ENCODE data around the gene ATG7. TPM values are rescaled to one million over a fixed set of nuclear protein-coding genes. Genes with fewer than 3 reads are reported as not detected.

ATG7 gene
- polyA plus RNA-seq, 2 donors = 5.8 to 13.1 TPM

DNA sequence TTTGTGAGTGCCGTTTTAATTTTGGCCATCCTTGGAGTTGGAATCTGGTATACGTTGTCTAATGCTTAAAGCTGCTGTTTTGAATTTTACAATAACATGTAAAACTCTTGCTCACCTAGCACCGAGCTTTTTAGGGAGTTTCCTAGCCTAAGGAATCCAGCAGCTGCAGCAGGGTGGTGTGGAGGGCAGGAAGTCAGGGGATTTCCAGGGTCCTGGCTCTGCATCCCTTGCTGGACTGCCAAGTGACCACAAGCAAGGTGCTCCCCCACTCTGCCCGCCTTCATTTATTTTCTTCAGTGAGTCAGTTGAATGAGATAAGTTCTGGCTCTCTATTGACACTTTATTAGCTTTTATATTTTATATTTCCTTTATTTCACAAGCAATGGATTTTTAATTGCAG, 113.7 kb downstream of the ATG7 start:
- no peaks in the 10 kb centered on the region for H3K27me3 ChIP-seq (ENCODE audit: control insufficient read depth in 1 of 2, insufficient read depth in 2 of 2, low read length in 2 of 2)
- no peak overlapping the region for H3K4me3 ChIP-seq (ENCODE audit: low read depth in 1 of 2, low read length in 2 of 2)

GRCh38 chr3:11386465-11387113, 114.4 kb downstream of the ATG7 start:
- no peaks in the 10 kb centered on the region for H3K36me3 ChIP-seq (ENCODE audit: control insufficient read depth in 2 of 2, insufficient read depth in 2 of 2, low read length in 1 of 2)
- no peaks in the 10 kb centered on the region for H3K27me3 ChIP-seq (ENCODE audit: control insufficient read depth in 1 of 2, insufficient read depth in 2 of 2, low read length in 2 of 2)
- H3K4me1 ChIP-seq (ENCODE audit: control insufficient read depth in 2 of 2, insufficient read depth in 2 of 2, low read length in 1 of 2) = peaks cover 0 to 2% of the 10 kb centered on the region in 2 donors
- no peaks in the 10 kb centered on the region for H3K9me3 ChIP-seq (ENCODE audit: control insufficient read depth in 2 of 2, insufficient read depth in 1 of 2, low read depth in 1 of 2, low read length in 1 of 2)
- no peak overlapping the region for H3K4me3 ChIP-seq (ENCODE audit: low read depth in 1 of 2, low read length in 2 of 2)
- H3K27ac ChIP-seq (ENCODE audit: low read depth in 2 of 2, low read length in 1 of 2) = no peak overlapping the region
- WGBS, 2 donors = 69 to 73% methylated on average over 2 of the region's 2 CpGs

More for the DNA sequence above, 113.7 kb downstream of the ATG7 start:
- no peak overlapping the region for H3K27ac ChIP-seq (ENCODE audit: low read depth in 2 of 2, low read length in 1 of 2)
- H3K4me1 ChIP-seq (ENCODE audit: control insufficient read depth in 2 of 2, insufficient read depth in 2 of 2, low read length in 1 of 2) = no peaks in the 10 kb centered on the region
- no peaks in the 10 kb centered on the region for H3K36me3 ChIP-seq (ENCODE audit: control insufficient read depth in 2 of 2, insufficient read depth in 2 of 2, low read length in 1 of 2)
- H3K9me3 ChIP-seq (ENCODE audit: control insufficient read depth in 2 of 2, insufficient read depth in 1 of 2, low read depth in 1 of 2, low read length in 1 of 2) = no peaks in the 10 kb centered on the region
- WGBS, 2 donors = 64 to 69% methylated on average over 4 of the region's 4 CpGs

DNA sequence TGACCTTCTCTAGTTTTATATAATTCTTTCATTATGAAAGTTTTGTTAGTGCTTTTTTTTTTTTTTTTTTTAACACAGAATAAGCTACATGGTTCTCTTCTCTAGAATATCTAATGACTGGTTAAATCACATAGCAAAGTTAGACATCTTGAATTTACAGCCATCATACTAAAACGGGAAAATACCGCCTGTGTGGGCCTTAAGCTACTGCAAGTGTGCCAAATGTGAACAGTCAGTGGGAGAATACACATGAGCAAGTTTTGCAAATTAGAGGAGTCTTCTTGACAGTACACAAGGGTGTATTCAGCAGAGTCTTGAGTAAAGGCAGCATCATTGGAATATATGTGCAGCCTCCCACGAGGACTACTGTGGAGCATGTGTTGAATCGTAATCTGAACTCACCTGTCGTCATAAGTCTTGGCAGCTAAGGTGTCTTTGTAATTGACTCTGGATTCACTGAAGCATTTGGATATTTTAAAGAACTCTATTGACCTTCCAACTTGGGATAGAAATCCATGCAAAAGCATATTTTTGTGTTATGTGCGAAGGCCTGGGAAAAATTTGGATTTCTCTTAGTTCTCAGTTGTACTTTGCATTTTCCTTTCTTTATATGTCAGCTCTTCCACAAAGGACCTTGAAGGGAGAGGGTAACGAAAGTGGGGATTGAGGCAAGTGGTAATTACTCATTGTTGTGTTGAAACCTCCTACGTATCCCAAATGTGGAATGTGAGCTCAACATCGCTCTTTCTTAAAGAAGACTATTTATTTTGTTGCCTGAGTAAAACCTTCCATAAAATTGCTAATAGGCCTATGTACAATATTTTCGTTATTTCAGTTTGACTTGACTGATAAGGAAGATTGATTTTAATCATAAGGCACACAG, 117.4 kb downstream of the ATG7 start:
- H3K27ac ChIP-seq (ENCODE audit: low read depth in 2 of 2, low read length in 1 of 2) = no peak overlapping the region
- no peak overlapping the region for H3K4me3 ChIP-seq (ENCODE audit: low read depth in 1 of 2, low read length in 2 of 2)
- H3K4me1 ChIP-seq (ENCODE audit: control insufficient read depth in 2 of 2, insufficient read depth in 2 of 2, low read length in 1 of 2) = peaks cover 0 to 2% of the 10 kb centered on the region in 2 donors
- H3K9me3 ChIP-seq (ENCODE audit: control insufficient read depth in 2 of 2, insufficient read depth in 1 of 2, low read depth in 1 of 2, low read length in 1 of 2) = no peaks in the 10 kb centered on the region
- 89 to 93% methylated on average over 10 of the region's 10 CpGs for WGBS, 2 donors
- H3K27me3 ChIP-seq (ENCODE audit: control insufficient read depth in 1 of 2, insufficient read depth in 2 of 2, low read length in 2 of 2) = no peaks in the 10 kb centered on the region
- H3K36me3 ChIP-seq (ENCODE audit: control insufficient read depth in 2 of 2, insufficient read depth in 2 of 2, low read length in 1 of 2) = peaks cover 0 to 3% of the 10 kb centered on the region in 2 donors

DNA sequence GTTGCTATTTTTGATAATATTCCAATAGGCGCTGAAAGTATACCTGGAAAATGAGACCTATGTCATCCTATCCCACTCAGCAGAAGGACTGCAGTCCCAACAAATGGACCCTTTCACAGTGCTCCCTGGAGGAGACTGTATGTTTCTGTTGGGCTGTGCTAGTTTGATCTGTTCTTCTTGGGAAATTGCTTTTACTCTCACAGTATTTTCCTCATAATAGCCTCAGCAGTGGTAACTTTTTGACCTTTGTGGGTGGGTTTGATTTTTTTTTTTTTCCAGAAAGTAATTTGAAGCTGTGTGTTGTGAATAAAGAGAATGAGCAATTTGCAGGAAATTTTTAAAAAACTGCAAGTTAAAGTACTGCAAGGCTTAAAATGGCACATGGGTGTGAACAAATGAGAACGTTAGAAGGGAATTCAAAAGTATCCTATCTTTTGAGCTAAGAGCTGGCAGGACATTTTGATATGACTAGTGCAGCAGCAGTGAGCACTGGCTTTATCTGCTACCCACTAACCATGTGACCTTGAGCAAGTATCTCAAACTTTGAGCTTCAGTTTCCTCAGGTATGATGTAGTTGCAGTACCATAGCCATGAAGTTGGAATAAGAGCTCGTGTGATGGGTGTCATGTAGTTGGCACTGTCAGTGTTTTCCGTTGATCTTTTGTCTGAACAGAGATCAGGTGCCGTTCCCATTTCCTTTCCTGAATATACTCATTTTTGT, 118.4 kb downstream of the ATG7 start:
- no peak overlapping the region for H3K27ac ChIP-seq (ENCODE audit: low read depth in 2 of 2, low read length in 1 of 2)
- 65 to 74% methylated on average over 5 of the region's 5 CpGs for WGBS, 2 donors
- H3K9me3 ChIP-seq (ENCODE audit: control insufficient read depth in 2 of 2, insufficient read depth in 1 of 2, low read depth in 1 of 2, low read length in 1 of 2) = no peaks in the 10 kb centered on the region
- no peaks in the 10 kb centered on the region for H3K27me3 ChIP-seq (ENCODE audit: control insufficient read depth in 1 of 2, insufficient read depth in 2 of 2, low read length in 2 of 2)
- peaks cover 0 to 3% of the 10 kb centered on the region in 2 donors for H3K36me3 ChIP-seq (ENCODE audit: control insufficient read depth in 2 of 2, insufficient read depth in 2 of 2, low read length in 1 of 2)
- peaks cover 0 to 2% of the 10 kb centered on the region in 2 donors for H3K4me1 ChIP-seq (ENCODE audit: control insufficient read depth in 2 of 2, insufficient read depth in 2 of 2, low read length in 1 of 2)
- H3K4me3 ChIP-seq (ENCODE audit: low read depth in 1 of 2, low read length in 2 of 2) = no peak overlapping the region

DNA sequence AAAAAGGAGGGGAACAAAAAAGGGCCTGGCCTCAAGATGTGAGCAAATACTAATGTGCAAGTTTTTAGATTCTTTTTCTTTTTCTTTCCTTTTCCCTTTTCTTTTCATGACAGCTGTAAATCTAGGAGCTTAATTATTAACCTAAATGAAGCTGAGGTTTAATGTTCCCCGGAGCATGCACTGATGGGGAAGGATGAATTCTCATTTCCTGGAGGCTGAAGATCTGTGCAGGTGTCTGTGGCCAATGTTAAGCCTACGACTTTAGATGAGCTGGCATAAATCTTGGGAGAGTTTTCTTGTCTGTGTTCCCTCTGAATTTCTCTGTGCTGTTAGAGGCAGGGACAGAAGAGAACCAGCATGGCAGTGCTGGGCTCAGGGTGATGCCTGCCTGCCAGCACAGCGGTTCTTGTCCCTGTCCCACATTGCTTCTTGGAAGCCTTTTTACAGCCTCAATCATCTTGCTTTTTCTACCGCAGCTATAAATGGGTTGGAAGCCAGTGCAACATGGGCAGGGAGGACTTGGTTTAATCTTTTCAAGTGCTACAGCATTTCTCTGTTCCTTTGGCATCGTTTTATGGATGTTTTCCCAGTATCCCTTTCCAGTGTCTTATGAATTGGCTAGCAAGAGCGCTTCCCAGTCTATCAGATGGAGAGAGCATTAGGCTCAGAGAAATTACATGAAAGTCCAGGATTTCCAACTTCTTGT, 119.1 kb downstream of the ATG7 start:
- Histone ChIP-seq H3K27me3 (ENCODE audit: control insufficient read depth in 1 of 2, insufficient read depth in 2 of 2, low read length in 2 of 2) (no peaks in the 10 kb centered on the region), H3K4me3 (ENCODE audit: low read depth in 1 of 2, low read length in 2 of 2) (no peak overlapping the region), H3K36me3 (ENCODE audit: control insufficient read depth in 2 of 2, insufficient read depth in 2 of 2, low read length in 1 of 2) (peaks cover 0 to 3% of the 10 kb centered on the region in 2 donors), H3K4me1 (ENCODE audit: control insufficient read depth in 2 of 2, insufficient read depth in 2 of 2, low read length in 1 of 2) (peaks cover 0 to 2% of the 10 kb centered on the region in 2 donors), H3K9me3 (ENCODE audit: control insufficient read depth in 2 of 2, insufficient read depth in 1 of 2, low read depth in 1 of 2, low read length in 1 of 2) (no peaks in the 10 kb centered on the region), H3K27ac (ENCODE audit: low read depth in 2 of 2, low read length in 1 of 2) (no peak overlapping the region)
- 70 to 77% methylated on average over 6 of the region's 6 CpGs for WGBS, 2 donors

GRCh38 chr3:11392014-11392859, 120.0 kb downstream of the ATG7 start:
- H3K36me3 ChIP-seq (ENCODE audit: control insufficient read depth in 2 of 2, insufficient read depth in 2 of 2, low read length in 1 of 2) = peaks cover 0 to 3% of the 10 kb centered on the region in 2 donors
- H3K4me3 ChIP-seq (ENCODE audit: low read depth in 1 of 2, low read length in 2 of 2) = no peak overlapping the region
- H3K27ac ChIP-seq (ENCODE audit: low read depth in 2 of 2, low read length in 1 of 2) = no peak overlapping the region
- WGBS, 2 donors = 56 to 66% methylated on average over 3 of the region's 3 CpGs
- peaks cover 0 to 2% of the 10 kb centered on the region in 2 donors for H3K4me1 ChIP-seq (ENCODE audit: control insufficient read depth in 2 of 2, insufficient read depth in 2 of 2, low read length in 1 of 2)
- no peaks in the 10 kb centered on the region for H3K9me3 ChIP-seq (ENCODE audit: control insufficient read depth in 2 of 2, insufficient read depth in 1 of 2, low read depth in 1 of 2, low read length in 1 of 2)
- H3K27me3 ChIP-seq (ENCODE audit: control insufficient read depth in 1 of 2, insufficient read depth in 2 of 2, low read length in 2 of 2) = no peaks in the 10 kb centered on the region

GRCh38 chr3:11392860-11393114, 120.6 kb downstream of the ATG7 start:
- H3K4me1 ChIP-seq (ENCODE audit: control insufficient read depth in 2 of 2, insufficient read depth in 2 of 2, low read length in 1 of 2) = peaks cover 0 to 2% of the 10 kb centered on the region in 2 donors
- no peaks in the 10 kb centered on the region for H3K27me3 ChIP-seq (ENCODE audit: control insufficient read depth in 1 of 2, insufficient read depth in 2 of 2, low read length in 2 of 2)
- no peak overlapping the region for H3K4me3 ChIP-seq (ENCODE audit: low read depth in 1 of 2, low read length in 2 of 2)
- no peak overlapping the region for H3K27ac ChIP-seq (ENCODE audit: low read depth in 2 of 2, low read length in 1 of 2)
- 96 to 97% methylated on average over 2 of the region's 2 CpGs for WGBS, 2 donors
- H3K9me3 ChIP-seq (ENCODE audit: control insufficient read depth in 2 of 2, insufficient read depth in 1 of 2, low read depth in 1 of 2, low read length in 1 of 2) = no peaks in the 10 kb centered on the region
- peaks cover 0 to 3% of the 10 kb centered on the region in 2 donors for H3K36me3 ChIP-seq (ENCODE audit: control insufficient read depth in 2 of 2, insufficient read depth in 2 of 2, low read length in 1 of 2)

- Histone ChIP-seq H3K4me1 (ENCODE audit: control insufficient read depth in 2 of 2, insufficient read depth in 2 of 2, low read length in 1 of 2) (peaks cover 0 to 2% of the 10 kb centered on the region in 2 donors), H3K36me3 (ENCODE audit: control insufficient read depth in 2 of 2, insufficient read depth in 2 of 2, low read length in 1 of 2) (peaks cover 0 to 3% of the 10 kb centered on the region in 2 donors), H3K27me3 (ENCODE audit: control insufficient read depth in 1 of 2, insufficient read depth in 2 of 2, low read length in 2 of 2) (no peaks in the 10 kb centered on the region), H3K4me3 (ENCODE audit: low read depth in 1 of 2, low read length in 2 of 2) (no peak overlapping the region), H3K9me3 (ENCODE audit: control insufficient read depth in 2 of 2, insufficient read depth in 1 of 2, low read depth in 1 of 2, low read length in 1 of 2) (no peaks in the 10 kb centered on the region), H3K27ac (ENCODE audit: low read depth in 2 of 2, low read length in 1 of 2) (no peak overlapping the region)
- 97 to 98% methylated on average over 3 of the region's 3 CpGs for WGBS, 2 donors
Measured at GRCh38 chr3:11393401-11393800, 121.2 kb downstream of the ATG7 start.
